Urinary bladder (tissue), 4 donors: ENCODE results near the gene ZNF197. TPM values are rescaled to one million over a fixed set of nuclear protein-coding genes. Genes with fewer than 3 reads are reported as not detected.

Source experiments
- DNase-seq: peaks from one replicate; pipeline ENCODE4 v3.0.0-alpha.2; 2015; ENCODE audit errors: extremely low spot score
- H3K27ac ChIP-seq: one replicate; pipeline ENCODE4 v1.5.1; 2013; ENCODE audit warnings: low read depth, mild to moderate bottlenecking, moderate library complexity
- H3K36me3 ChIP-seq: one replicate; pipeline ENCODE4 v1.6.1; 2013; ENCODE audit warnings: mild to moderate bottlenecking, moderate library complexity; ENCODE audit not compliant: insufficient read depth
- H3K4me1 ChIP-seq: one replicate; pipeline ENCODE4 v1.6.1; 2013; ENCODE audit warnings: mild to moderate bottlenecking, moderate library complexity; ENCODE audit not compliant: insufficient read depth
- H3K4me3 ChIP-seq: one replicate; pipeline ENCODE4 v1.5.1; 2013; ENCODE audit warnings: low read depth, low read length
- WGBS: extraction: QIAGEN DNeasy Blood & Tissue Kit; methylation state at CpG from one replicate; pipeline ENCODE4 v1.1.7; 2013; 5-methylcytosine and 5-hydroxymethylcytosine counted together
- polyA plus RNA-seq: library from polyadenylated mRNA; stranded (reverse); fragments of 200-250 nt; gene quantifications from one replicate; pipeline ENCODE4 v1.2.3, GENCODE V29; 2013
- total RNA-seq: library from RNA; depleted of rRNA; stranded (reverse); fragments of >200 nt; gene quantifications from one replicate; pipeline ENCODE4 v1.2.3, GENCODE V29; 2014
- donor health status: healthy with polysubstance abuse.
- donor health status: healthy.

Gene ZNF197
- total and polyA plus RNA-seq, 2 donors, result 11.4 to 37.9 TPM

- Histone ChIP-seq H3K27ac (no peak overlapping the region), H3K4me3 (no peak overlapping the region), H3K36me3 (no peaks in the 10 kb centered on the region), H3K4me1 (no peaks in the 10 kb centered on the region)
- no peak for DNase-seq
- 95% methylated on average over 5 of the region's 5 CpGs for WGBS
These were observed 53.8 kb downstream of the ZNF197 start for GRCh38 chr3:44678480-44679116.

DNA sequence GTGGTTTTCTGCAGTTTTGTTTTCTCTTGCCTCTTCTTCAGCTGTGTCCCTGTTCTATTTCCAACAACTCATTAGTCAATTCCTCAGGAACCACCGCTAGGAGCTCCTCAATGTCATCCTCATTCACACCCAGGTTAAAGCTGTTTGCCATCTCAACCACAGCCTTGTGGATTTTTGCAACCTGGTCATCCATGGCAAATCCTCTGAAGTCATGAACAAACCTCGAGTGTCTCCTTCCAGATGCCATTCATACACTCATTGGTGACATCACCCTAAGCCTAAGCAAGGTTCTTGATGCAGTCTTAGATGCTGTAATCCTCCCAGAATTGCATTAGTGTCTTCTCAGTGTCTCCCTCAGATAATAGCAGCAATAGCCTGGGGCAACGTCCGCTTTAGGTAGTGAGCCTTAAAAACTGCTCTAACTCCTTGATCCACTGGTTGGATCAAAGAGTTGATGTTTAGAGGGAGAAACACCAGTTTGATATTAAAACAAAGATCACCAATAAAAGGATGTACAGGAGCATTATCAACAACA lies 56.2 kb downstream of the ZNF197 start:
- Histone ChIP-seq H3K27ac (no peak overlapping the region), H3K4me1 (no peaks in the 10 kb centered on the region), H3K36me3 (no peaks in the 10 kb centered on the region), H3K4me3 (no peak overlapping the region)
- WGBS, result 97% methylated on average over 4 of the region's 4 CpGs
- no peak for DNase-seq

GRCh38 chr3:44682182-44682896 lies 57.5 kb downstream of the ZNF197 start:
- no peak overlapping the region for H3K27ac ChIP-seq
- H3K36me3 ChIP-seq, result no peaks in the 10 kb centered on the region
- H3K4me3 ChIP-seq, result no peak overlapping the region
- DNase-seq, result no peak
- no peaks in the 10 kb centered on the region for H3K4me1 ChIP-seq
- 96% methylated on average over 2 of the region's 2 CpGs for WGBS

DNA sequence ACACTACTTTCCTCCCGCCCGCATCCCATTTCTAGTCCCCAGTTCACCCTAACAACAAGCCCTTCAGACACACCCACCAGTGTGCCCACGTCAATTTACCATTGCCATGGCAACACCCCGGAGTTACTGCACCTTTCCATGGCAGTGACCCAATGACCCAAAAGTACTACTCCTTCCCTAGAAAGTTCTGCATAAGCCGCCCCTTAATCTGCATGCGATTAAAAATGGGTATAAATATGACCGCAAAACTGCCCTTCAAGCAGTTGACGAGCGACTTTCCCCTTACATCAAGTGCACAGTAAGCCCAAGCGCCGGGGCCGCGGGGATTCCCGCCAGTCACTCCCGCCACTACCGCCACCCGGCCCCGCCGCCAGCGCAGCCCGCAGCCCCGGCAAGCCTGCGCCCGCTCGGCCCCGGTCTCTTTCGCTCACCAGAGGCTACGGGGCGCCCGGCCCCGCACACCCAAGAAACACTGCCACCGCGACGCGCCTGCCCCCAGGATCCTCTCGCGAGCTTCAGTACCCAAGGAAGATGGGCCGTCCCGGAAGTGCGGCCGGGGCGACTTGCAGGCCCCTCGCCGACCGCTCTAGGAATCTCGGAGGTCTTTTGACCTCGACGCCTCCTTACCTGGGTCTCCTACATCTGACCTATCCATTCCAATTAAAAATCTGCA lies 60.4 kb downstream of the ZNF197 start:
- no peaks in the 10 kb centered on the region for H3K36me3 ChIP-seq
- no peaks in the 10 kb centered on the region for H3K4me1 ChIP-seq
- no peak overlapping the region for H3K27ac ChIP-seq
- DNase-seq, result peak; percentile 43
- peak overlapping the region; percentile 98 for H3K4me3 ChIP-seq
- 1% methylated on average over 48 of the region's 48 CpGs for WGBS

DNA sequence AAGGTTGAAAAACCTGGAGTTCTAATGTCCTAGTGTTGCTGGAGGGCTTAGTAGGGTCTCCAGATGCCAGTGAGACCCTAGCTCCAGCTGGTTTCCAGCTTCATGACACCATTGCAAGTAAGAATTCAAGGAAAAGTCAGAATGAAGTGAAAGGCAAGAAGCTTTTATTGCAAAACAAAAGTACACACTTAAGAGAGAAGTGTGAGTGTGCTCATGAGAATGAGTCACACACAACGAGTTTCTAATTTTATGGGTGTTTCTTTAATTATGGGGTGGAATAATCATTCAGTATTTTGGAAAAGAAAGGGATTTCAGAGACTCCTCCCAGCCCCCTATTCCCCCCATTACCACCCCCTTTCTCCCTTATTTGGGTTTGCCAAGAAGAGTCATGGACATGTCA lies 63.1 kb downstream of the ZNF197 start:
- DNase-seq, result no peak
- WGBS, result 60% methylated on average over 1 of the region's 1 CpG

More for the DNA sequence above, 63.1 kb downstream of the ZNF197 start:
- Histone ChIP-seq H3K4me1 (no peaks in the 10 kb centered on the region), H3K4me3 (no peak overlapping the region), H3K36me3 (no peaks in the 10 kb centered on the region), H3K27ac (no peak overlapping the region)

Other genes with a start within 250 kb of the ZNF197 start
- 20.7 TPM for gene ZNF445, start 147.4 kb upstream of the ZNF197 start, total RNA-seq
- gene ZNF445, start 147.4 kb upstream of the ZNF197 start, polyA plus RNA-seq, result 5.0 TPM
- 19.5 TPM for gene ZKSCAN7, start 69.8 kb upstream of the ZNF197 start, total RNA-seq
- gene ZKSCAN7, start 69.8 kb upstream of the ZNF197 start, polyA plus RNA-seq, result 3.7 TPM
- gene ZNF660, start 40.1 kb upstream of the ZNF197 start, total RNA-seq, result 12.9 TPM
- 1.9 TPM for gene ZNF660, start 40.1 kb upstream of the ZNF197 start, polyA plus RNA-seq
- gene ZNF35, start 23.7 kb downstream of the ZNF197 start, total RNA-seq, result 17.9 TPM
- 5.6 TPM for gene ZNF35, start 23.7 kb downstream of the ZNF197 start, polyA plus RNA-seq
- gene ZNF502, start 87.6 kb downstream of the ZNF197 start, total RNA-seq, result 15.0 TPM
- gene ZNF502, start 87.6 kb downstream of the ZNF197 start, polyA plus RNA-seq, result 4.7 TPM
- 14.3 TPM for gene ZNF501, start 104.6 kb downstream of the ZNF197 start, total RNA-seq
- 4.1 TPM for gene ZNF501, start 104.6 kb downstream of the ZNF197 start, polyA plus RNA-seq
- 43.0 TPM for gene KIAA1143, start 136.6 kb downstream of the ZNF197 start, total RNA-seq
- gene KIAA1143, start 136.6 kb downstream of the ZNF197 start, polyA plus RNA-seq, result 21.6 TPM
- gene KIF15, start 136.8 kb downstream of the ZNF197 start, total RNA-seq, result 16.1 TPM
- gene KIF15, start 136.8 kb downstream of the ZNF197 start, polyA plus RNA-seq, result 0.53 TPM
- 7.9 TPM for gene TMEM42, start 236.9 kb downstream of the ZNF197 start, total RNA-seq
- gene TMEM42, start 236.9 kb downstream of the ZNF197 start, polyA plus RNA-seq, result 20.8 TPM
- not detected for gene TGM4, start 249.6 kb downstream of the ZNF197 start, total RNA-seq
- gene TGM4, start 249.6 kb downstream of the ZNF197 start, polyA plus RNA-seq, result not detected